Measurements from ENCODE around the gene TLR3. TPM values are rescaled to one million over a fixed set of nuclear protein-coding genes. Genes with fewer than 3 reads are reported as not detected.

Gene TLR3
- total RNA-seq, 3 donors from 2014 or later (not counting 1 experiment from before 2014, with no cell fraction given) = 4.9 to 9.5 (median 8.3) TPM

- intact Hi-C loops (cut with micrococcal nuclease) = no loop called here
- H3K36me3 Mint-ChIP-seq = peaks cover 25% of the 10 kb centered on the region
- Histone ChIP-seq H3K27ac (ENCODE audit: low read length) (no peak overlapping the region), H3K9me3 (ENCODE audit: control insufficient read depth, insufficient read depth, low read length) (no peaks in the 10 kb centered on the region), H3K27me3 (ENCODE audit: control insufficient read depth, insufficient read depth, low read length) (no peaks in the 10 kb centered on the region), H3K4me1 (ENCODE audit: control insufficient read depth, insufficient read depth, low read length) (no peaks in the 10 kb centered on the region), H3K36me3 (ENCODE audit: control insufficient read depth, insufficient read depth, low read length) (no peaks in the 10 kb centered on the region), H3K4me3 (ENCODE audit: low read length) (no peak overlapping the region)
- WGBS (ENCODE audit: insufficient coverage) = 85% methylated on average over 10 of the region's 11 CpGs
- H3K4me3 Mint-ChIP-seq = no peak overlapping the region
- no peaks in the 10 kb centered on the region for H3K9me3 Mint-ChIP-seq
- H3K27me3 Mint-ChIP-seq (ENCODE audit: low read depth in 2 of 2) = no peaks in the 10 kb centered on the region
- no peak for ATAC-seq
- H3K27ac Mint-ChIP-seq = no peak overlapping the region
- DNase-seq = no peak
- no peak for TF ChIP-seq CTCF (IDR thresholded peaks at IDR 0.05)
- no peaks in the 10 kb centered on the region for H3K4me1 Mint-ChIP-seq
These were observed 10.2 kb downstream of the TLR3 start for GRCh38 chr4:186078981-186079638.

- TF ChIP-seq CTCF (IDR thresholded peaks at IDR 0.05) = no peak
- Mint-ChIP-seq H3K36me3 (peaks cover 25% of the 10 kb centered on the region), H3K4me1 (no peaks in the 10 kb centered on the region), H3K9me3 (no peaks in the 10 kb centered on the region), H3K27ac (no peak overlapping the region), H3K27me3 (ENCODE audit: low read depth in 2 of 2) (no peaks in the 10 kb centered on the region), H3K4me3 (no peak overlapping the region)
- H3K27ac ChIP-seq (ENCODE audit: low read length) = no peak overlapping the region
- H3K4me3 ChIP-seq (ENCODE audit: low read length) = no peak overlapping the region
- no peaks in the 10 kb centered on the region for H3K36me3 ChIP-seq (ENCODE audit: control insufficient read depth, insufficient read depth, low read length)
- H3K9me3 ChIP-seq (ENCODE audit: control insufficient read depth, insufficient read depth, low read length) = no peaks in the 10 kb centered on the region
- no peaks in the 10 kb centered on the region for H3K27me3 ChIP-seq (ENCODE audit: control insufficient read depth, insufficient read depth, low read length)
- ATAC-seq = no peak
- intact Hi-C loops (cut with micrococcal nuclease) = no loop called here
- DNase-seq = no peak
- no peaks in the 10 kb centered on the region for H3K4me1 ChIP-seq (ENCODE audit: control insufficient read depth, insufficient read depth, low read length)
- 93% methylated on average over 9 of the region's 9 CpGs for WGBS (ENCODE audit: insufficient coverage)
These were observed 10.7 kb downstream of the TLR3 start for GRCh38 chr4:186079694-186080093.

- no peaks in the 10 kb centered on the region for H3K27me3 Mint-ChIP-seq (ENCODE audit: low read depth in 2 of 2)
- no peaks in the 10 kb centered on the region for H3K4me1 ChIP-seq (ENCODE audit: control insufficient read depth, insufficient read depth, low read length)
- DNase-seq (no peak), ATAC-seq (no peak)
- H3K36me3 ChIP-seq (ENCODE audit: control insufficient read depth, insufficient read depth, low read length) = no peaks in the 10 kb centered on the region
- no peak overlapping the region for H3K4me3 ChIP-seq (ENCODE audit: low read length)
- intact Hi-C loops (cut with micrococcal nuclease) = no loop called here
- H3K9me3 ChIP-seq (ENCODE audit: control insufficient read depth, insufficient read depth, low read length) = no peaks in the 10 kb centered on the region
- H3K4me1 Mint-ChIP-seq = no peaks in the 10 kb centered on the region
- H3K4me3 Mint-ChIP-seq = no peak overlapping the region
- 89% methylated on average over 14 of the region's 15 CpGs for WGBS (ENCODE audit: insufficient coverage)
- no peaks in the 10 kb centered on the region for H3K27me3 ChIP-seq (ENCODE audit: control insufficient read depth, insufficient read depth, low read length)
- TF ChIP-seq CTCF (IDR thresholded peaks at IDR 0.05) = no peak
- no peaks in the 10 kb centered on the region for H3K9me3 Mint-ChIP-seq
- peaks cover 25% of the 10 kb centered on the region for H3K36me3 Mint-ChIP-seq
- no peak overlapping the region for H3K27ac ChIP-seq (ENCODE audit: low read length)
- H3K27ac Mint-ChIP-seq = no peak overlapping the region
These were observed 12.3 kb downstream of the TLR3 start for GRCh38 chr4:186081202-186081807.

- Histone ChIP-seq H3K27me3 (ENCODE audit: control insufficient read depth, insufficient read depth, low read length) (no peaks in the 10 kb centered on the region), H3K4me1 (ENCODE audit: control insufficient read depth, insufficient read depth, low read length) (no peaks in the 10 kb centered on the region), H3K27ac (ENCODE audit: low read length) (no peak overlapping the region), H3K9me3 (ENCODE audit: control insufficient read depth, insufficient read depth, low read length) (no peaks in the 10 kb centered on the region), H3K36me3 (ENCODE audit: control insufficient read depth, insufficient read depth, low read length) (no peaks in the 10 kb centered on the region), H3K4me3 (ENCODE audit: low read length) (no peak overlapping the region)
- ATAC-seq (no peak), DNase-seq (no peak)
- H3K4me1 Mint-ChIP-seq = no peaks in the 10 kb centered on the region
- no peaks in the 10 kb centered on the region for H3K9me3 Mint-ChIP-seq
- H3K27ac Mint-ChIP-seq = no peak overlapping the region
- no peak overlapping the region for H3K4me3 Mint-ChIP-seq
- no peak for TF ChIP-seq CTCF (IDR thresholded peaks at IDR 0.05)
- 92% methylated on average over 3 of the region's 4 CpGs for WGBS (ENCODE audit: insufficient coverage)
- H3K36me3 Mint-ChIP-seq = peaks cover 25% of the 10 kb centered on the region
- H3K27me3 Mint-ChIP-seq (ENCODE audit: low read depth in 2 of 2) = no peaks in the 10 kb centered on the region
- intact Hi-C loops (cut with micrococcal nuclease) = no loop called here
These were observed 13.3 kb downstream of the TLR3 start for GRCh38 chr4:186082221-186082620.
